ENCODE results near the gene TCF7L2.

TCF7L2 gene

GRCh38 chr10:112988839-112989406 lies 38.9 kb downstream of the TCF7L2 start:
- no peaks in the 10 kb centered on the region for H3K9me3 ChIP-seq (ENCODE audit: control insufficient read depth, insufficient read depth, low read length)
- no peak overlapping the region for H3K27ac ChIP-seq (ENCODE audit: low read depth, low read length)
- no peak for TF ChIP-seq CTCF (IDR thresholded peaks at IDR 0.05; ENCODE audit: low read depth, low read length, poor library complexity, severe bottlenecking)
- TF ChIP-seq EZH2phosphoT487 (IDR thresholded peaks at IDR 0.05; ENCODE audit: borderline replicate concordance, low read length): no peak

GRCh38 chr10:112989826-112990225 lies 39.8 kb downstream of the TCF7L2 start:
- no peaks in the 10 kb centered on the region for H3K9me3 ChIP-seq (ENCODE audit: control insufficient read depth, insufficient read depth, low read length)
- H3K79me2 ChIP-seq (ENCODE audit: control insufficient read depth, low read length): peaks cover 5% of the 10 kb centered on the region; the same call in 1 of the 2 replicates
- H3K4me3 ChIP-seq (ENCODE audit: low read length): no peak overlapping the region
- no peak overlapping the region for H3K27ac ChIP-seq (ENCODE audit: low read depth, low read length)
- peaks cover 22% of the 10 kb centered on the region for H3K4me1 ChIP-seq (ENCODE audit: control insufficient read depth, low read length)
- H3K36me3 ChIP-seq (ENCODE audit: control insufficient read depth, low read length): no peaks in the 10 kb centered on the region
- no peaks in the 10 kb centered on the region for H3F3A ChIP-seq (ENCODE audit: control insufficient read depth, insufficient read depth)
- no peaks in the 10 kb centered on the region for H3K27me3 ChIP-seq (ENCODE audit: control insufficient read depth, low read length)
- H4K20me1 ChIP-seq (ENCODE audit: control insufficient read depth, insufficient read depth, low read depth, low read length): peaks cover 6% of the 10 kb centered on the region; the same call in 1 of the 2 replicates
- no peaks in the 10 kb centered on the region for H3K9me2 ChIP-seq (replicated peaks; ENCODE audit: control insufficient read depth, low read length)
- TF ChIP-seq EZH2phosphoT487 (IDR thresholded peaks at IDR 0.05; ENCODE audit: borderline replicate concordance, low read length) (no peak), CTCF (IDR thresholded peaks at IDR 0.05; ENCODE audit: low read depth, low read length, poor library complexity, severe bottlenecking) (no peak)
- H3K4me2 ChIP-seq (ENCODE audit: low read length): no peak overlapping the region

More at GRCh38 chr10:112988839-112989406, 38.9 kb downstream of the TCF7L2 start:
- Histone ChIP-seq H3K4me1 (ENCODE audit: control insufficient read depth, low read length) (peaks cover 23% of the 10 kb centered on the region), H3K4me3 (ENCODE audit: low read length) (no peak overlapping the region), H3K9me2 (replicated peaks; ENCODE audit: control insufficient read depth, low read length) (no peaks in the 10 kb centered on the region), H3K4me2 (ENCODE audit: low read length) (no peak overlapping the region), H3K79me2 (ENCODE audit: control insufficient read depth, low read length) (peaks cover 5% of the 10 kb centered on the region; the same call in 1 of the 2 replicates), H3K27me3 (ENCODE audit: control insufficient read depth, low read length) (peaks cover 5% of the 10 kb centered on the region), H3K36me3 (ENCODE audit: control insufficient read depth, low read length) (no peaks in the 10 kb centered on the region), H3F3A (ENCODE audit: control insufficient read depth, insufficient read depth) (no peaks in the 10 kb centered on the region), H4K20me1 (ENCODE audit: control insufficient read depth, insufficient read depth, low read depth, low read length) (peaks cover 6% of the 10 kb centered on the region; the same call in 1 of the 2 replicates)

GRCh38 chr10:112990271-112990670 lies 40.2 kb downstream of the TCF7L2 start:
- TF ChIP-seq CTCF (IDR thresholded peaks at IDR 0.05; ENCODE audit: low read depth, low read length, poor library complexity, severe bottlenecking) (no peak), EZH2phosphoT487 (IDR thresholded peaks at IDR 0.05; ENCODE audit: borderline replicate concordance, low read length) (no peak)
- H4K20me1 ChIP-seq (ENCODE audit: control insufficient read depth, insufficient read depth, low read depth, low read length): peaks cover 4% of the 10 kb centered on the region; the same call in 1 of the 2 replicates
- peaks cover 3% of the 10 kb centered on the region; the same call in 1 of the 2 replicates for H3K79me2 ChIP-seq (ENCODE audit: control insufficient read depth, low read length)
- no peak overlapping the region for H3K4me2 ChIP-seq (ENCODE audit: low read length)
- H3K4me1 ChIP-seq (ENCODE audit: control insufficient read depth, low read length): peaks cover 19% of the 10 kb centered on the region
- H3K9me3 ChIP-seq (ENCODE audit: control insufficient read depth, insufficient read depth, low read length): no peaks in the 10 kb centered on the region
- H3K4me3 ChIP-seq (ENCODE audit: low read length): no peak overlapping the region
- no peaks in the 10 kb centered on the region for H3K9me2 ChIP-seq (replicated peaks; ENCODE audit: control insufficient read depth, low read length)
- no peak overlapping the region for H3K27ac ChIP-seq (ENCODE audit: low read depth, low read length)
- no peaks in the 10 kb centered on the region for H3F3A ChIP-seq (ENCODE audit: control insufficient read depth, insufficient read depth)
- no peaks in the 10 kb centered on the region for H3K27me3 ChIP-seq (ENCODE audit: control insufficient read depth, low read length)
- no peaks in the 10 kb centered on the region for H3K36me3 ChIP-seq (ENCODE audit: control insufficient read depth, low read length)

Data from DOHH2 (cell line).